ENCODE measurements around the gene RASSF4.

The RASSF4 gene

DNA sequence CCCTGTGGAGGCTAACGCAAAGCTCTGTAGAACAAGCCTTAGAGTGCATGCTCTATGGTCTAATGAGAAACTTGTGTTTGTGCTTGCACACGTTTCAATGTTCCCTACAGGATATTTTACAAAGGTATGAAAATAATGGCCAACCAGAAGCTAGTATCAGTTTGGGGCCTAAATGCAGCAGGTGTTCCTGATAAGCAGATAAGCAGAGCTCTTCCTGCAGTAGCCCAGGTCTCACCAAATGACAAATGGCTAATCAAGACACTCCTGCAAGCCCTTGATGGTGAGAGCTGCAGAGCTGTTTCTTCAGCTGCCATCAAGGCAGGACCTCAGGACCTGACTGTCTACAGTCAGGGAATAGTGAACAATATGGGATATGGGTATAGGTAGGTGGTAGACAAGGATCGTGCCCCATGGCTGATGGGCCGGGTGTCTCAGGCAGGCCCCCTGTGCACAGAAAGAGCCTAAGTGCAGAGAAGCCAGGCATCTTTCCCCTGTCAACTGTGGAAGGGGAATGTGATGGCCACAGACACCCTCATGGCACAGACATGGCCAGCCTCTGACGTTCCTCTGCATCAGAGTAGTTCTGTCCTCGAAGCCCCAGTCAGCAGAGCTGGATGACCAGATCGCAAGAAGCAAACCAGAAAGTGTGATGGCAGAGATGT lies 23.2 kb upstream of the RASSF4 start:
- Histone ChIP-seq H3K4me3 (ENCODE audit: low read depth, low read length) (no peak overlapping the region), H3K9me3 (ENCODE audit: control insufficient read depth, insufficient read depth, low read depth, low read length) (no peaks in the 10 kb centered on the region), H3K4me1 (ENCODE audit: control insufficient read depth, insufficient read depth, low read length) (no peaks in the 10 kb centered on the region; the same call in 1 of the 2 replicates), H3K27ac (ENCODE audit: extremely low read depth, low read depth, low read length) (no peak overlapping the region), H3K36me3 (ENCODE audit: control insufficient read depth in 2 of 2, insufficient read depth in 1 of 2, low read length in 2 of 2) (no peaks in the 10 kb centered on the region)
- ChIA-PET POLR2A (interaction anchor here (0.6 kb wide), 1 partner anchor 39 kb away, joined by 5 read pairs; no protein-coding TSS in a partner anchor), CTCF (interaction anchor here (0.6 to 1.2 kb wide), 3 partner anchors 19 to 38 kb away, joined by 3 read pairs; no protein-coding TSS in a partner anchor)
- TF ChIP-seq ZNF510 (tag by site-specific recombination; IDR thresholded peaks at IDR 0.05; ENCODE audit: insufficient replicate concordance) (no peak), TCF7L2 (IDR thresholded peaks at IDR 0.05; ENCODE audit: borderline replicate concordance, low read depth, low read length) (no peak), ZNF791 (tag by site-specific recombination; IDR thresholded peaks at IDR 0.05) (no peak), BCL11B (tag by site-specific recombination; IDR thresholded peaks at IDR 0.05; ENCODE audit: low read depth) (no peak)

DNA sequence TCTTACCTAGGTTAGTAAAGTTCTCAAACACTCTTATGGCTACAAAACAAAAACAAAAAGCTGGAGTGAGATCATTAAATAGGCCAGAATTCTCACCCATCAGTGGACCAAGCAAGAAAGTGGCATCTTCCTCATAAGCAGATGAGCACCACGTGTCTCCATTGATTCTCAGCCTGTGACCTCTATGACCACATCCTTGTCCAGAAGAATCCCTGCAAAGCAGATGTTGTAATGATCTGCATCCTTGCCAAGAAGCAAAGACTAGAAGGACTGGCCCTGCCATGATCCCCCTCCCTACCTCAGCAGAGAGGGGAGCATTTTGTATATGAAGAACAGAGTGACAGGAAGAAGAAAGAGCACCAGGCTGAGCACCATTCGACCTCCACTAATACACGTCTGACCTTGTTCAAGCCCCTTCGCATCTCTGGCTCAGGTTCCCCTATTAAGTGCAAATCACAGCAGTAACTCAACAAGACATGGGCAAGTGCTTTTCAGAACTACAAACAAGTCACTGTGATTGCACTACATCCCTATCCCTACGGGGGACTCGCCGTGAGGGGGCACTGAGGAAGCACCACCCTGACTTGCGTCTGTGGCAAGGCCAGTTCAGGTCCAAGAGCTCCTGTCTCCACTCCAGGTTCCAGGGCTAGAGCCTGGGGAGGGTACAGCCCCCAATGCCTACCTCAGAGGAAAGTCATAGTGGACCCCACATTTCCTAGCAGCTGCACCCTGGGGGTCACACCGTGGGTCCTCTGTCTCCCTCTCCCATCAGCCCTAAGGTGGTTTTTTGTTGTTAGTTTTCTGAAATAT lies 22.2 kb upstream of the RASSF4 start:
- ChIA-PET POLR2A (no interaction called here), CTCF (interaction anchor here (0.6 kb wide), 1 partner anchor 673 kb away, joined by 5 read pairs; no protein-coding TSS in a partner anchor)
- TF ChIP-seq, protein P1, sequence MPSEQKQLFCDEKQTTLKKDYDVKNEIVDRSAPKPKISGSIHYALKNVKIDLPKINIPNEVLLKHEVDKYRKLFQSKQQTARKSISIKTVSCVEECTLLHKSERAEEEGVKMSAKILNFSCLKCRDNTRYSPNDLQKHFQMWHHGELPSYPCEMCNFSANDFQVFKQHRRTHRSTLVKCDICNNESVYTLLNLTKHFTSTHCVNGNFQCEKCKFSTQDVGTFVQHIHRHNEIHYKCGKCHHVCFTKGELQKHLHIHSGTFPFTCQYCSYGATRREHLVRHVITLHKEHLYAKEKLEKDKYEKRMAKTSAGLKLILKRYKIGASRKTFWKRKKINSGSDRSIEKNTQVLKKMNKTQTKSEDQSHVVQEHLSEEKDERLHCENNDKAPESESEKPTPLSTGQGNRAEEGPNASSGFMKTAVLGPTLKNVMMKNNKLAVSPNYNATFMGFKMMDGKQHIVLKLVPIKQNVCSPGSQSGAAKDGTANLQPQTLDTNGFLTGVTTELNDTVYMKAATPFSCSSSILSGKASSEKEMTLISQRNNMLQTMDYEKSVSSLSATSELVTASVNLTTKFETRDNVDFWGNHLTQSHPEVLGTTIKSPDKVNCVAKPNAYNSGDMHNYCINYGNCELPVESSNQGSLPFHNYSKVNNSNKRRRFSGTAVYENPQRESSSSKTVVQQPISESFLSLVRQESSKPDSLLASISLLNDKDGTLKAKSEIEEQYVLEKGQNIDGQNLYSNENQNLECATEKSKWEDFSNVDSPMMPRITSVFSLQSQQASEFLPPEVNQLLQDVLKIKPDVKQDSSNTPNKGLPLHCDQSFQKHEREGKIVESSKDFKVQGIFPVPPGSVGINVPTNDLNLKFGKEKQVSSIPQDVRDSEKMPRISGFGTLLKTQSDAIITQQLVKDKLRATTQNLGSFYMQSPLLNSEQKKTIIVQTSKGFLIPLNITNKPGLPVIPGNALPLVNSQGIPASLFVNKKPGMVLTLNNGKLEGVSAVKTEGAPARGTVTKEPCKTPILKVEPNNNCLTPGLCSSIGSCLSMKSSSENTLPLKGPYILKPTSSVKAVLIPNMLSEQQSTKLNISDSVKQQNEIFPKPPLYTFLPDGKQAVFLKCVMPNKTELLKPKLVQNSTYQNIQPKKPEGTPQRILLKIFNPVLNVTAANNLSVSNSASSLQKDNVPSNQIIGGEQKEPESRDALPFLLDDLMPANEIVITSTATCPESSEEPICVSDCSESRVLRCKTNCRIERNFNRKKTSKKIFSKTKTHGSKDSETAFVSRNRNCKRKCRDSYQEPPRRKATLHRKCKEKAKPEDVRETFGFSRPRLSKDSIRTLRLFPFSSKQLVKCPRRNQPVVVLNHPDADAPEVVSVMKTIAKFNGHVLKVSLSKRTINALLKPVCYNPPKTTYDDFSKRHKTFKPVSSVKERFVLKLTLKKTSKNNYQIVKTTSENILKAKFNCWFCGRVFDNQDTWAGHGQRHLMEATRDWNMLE (tag by site-specific recombination; conservative IDR thresholded peaks at IDR 0.05; ENCODE audit: low read depth): no peak
- TF ChIP-seq ZNF211 (tag by site-specific recombination; IDR thresholded peaks at IDR 0.05; ENCODE audit: low read depth) (no peak), ZNF266 (tag by site-specific recombination; IDR thresholded peaks at IDR 0.05; ENCODE audit: low read depth) (no peak), ZNF404 (tag by site-specific recombination; IDR thresholded peaks at IDR 0.05) (no peak), ZNF202 (tag by site-specific recombination; IDR thresholded peaks at IDR 0.05; ENCODE audit: borderline replicate concordance) (no peak), ZEB2 (tag by site-specific recombination; IDR thresholded peaks at IDR 0.05) (no peak)
- no peaks in the 10 kb centered on the region for H3K9me3 ChIP-seq (ENCODE audit: control insufficient read depth, insufficient read depth, low read depth, low read length)
- no peaks in the 10 kb centered on the region for H3K36me3 ChIP-seq (ENCODE audit: control insufficient read depth in 2 of 2, insufficient read depth in 1 of 2, low read length in 2 of 2)
- no peak overlapping the region for H3K4me3 ChIP-seq (ENCODE audit: low read depth, low read length)
- no peaks in the 10 kb centered on the region; the same call in 1 of the 2 replicates for H3K4me1 ChIP-seq (ENCODE audit: control insufficient read depth, insufficient read depth, low read length)
- H3K27ac ChIP-seq (ENCODE audit: extremely low read depth, low read depth, low read length): no peak overlapping the region

DNA sequence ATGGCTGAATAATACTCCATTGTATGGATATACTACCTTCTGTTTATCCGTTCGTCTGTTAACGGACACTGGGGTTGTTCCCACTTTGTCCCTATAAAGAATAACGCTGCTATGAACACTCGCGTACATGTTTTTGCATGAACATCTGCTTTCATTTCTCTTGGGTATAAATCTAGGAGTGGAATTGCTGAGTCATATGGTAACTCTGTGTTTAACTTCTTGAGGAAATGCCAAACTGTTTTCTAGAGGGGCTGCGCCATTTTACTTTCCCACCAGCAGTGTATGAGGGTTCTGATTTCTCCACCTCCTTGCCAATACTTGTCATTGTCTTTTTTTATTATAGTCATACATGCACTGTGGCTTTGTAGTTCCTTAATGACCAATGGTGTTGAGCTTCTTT lies 20.6 kb upstream of the RASSF4 start:
- ChIA-PET POLR2A (no interaction called here), CTCF (no interaction called here)
- H3K4me3 ChIP-seq (ENCODE audit: low read depth, low read length): no peak overlapping the region
- H3K9me3 ChIP-seq (ENCODE audit: control insufficient read depth, insufficient read depth, low read depth, low read length): no peaks in the 10 kb centered on the region
- no peaks in the 10 kb centered on the region for H3K36me3 ChIP-seq (ENCODE audit: control insufficient read depth in 2 of 2, insufficient read depth in 1 of 2, low read length in 2 of 2)
- no peak for TF ChIP-seq ZNF473 (tag by site-specific recombination; IDR thresholded peaks at IDR 0.05)
- TF ChIP-seq ZNF140 (tag by site-specific recombination; IDR thresholded peaks at IDR 0.05): peak; percentile 60; the same call in 1 of the 2 replicates
- no peaks in the 10 kb centered on the region for H3K4me1 ChIP-seq (ENCODE audit: control insufficient read depth, insufficient read depth, low read length)
- H3K27ac ChIP-seq (ENCODE audit: extremely low read depth, low read depth, low read length): no peak overlapping the region
